ENCODE data around the gene NRG3. TPM values are rescaled to one million over a fixed set of nuclear protein-coding genes. Genes with fewer than 3 reads are reported as not detected.

NRG3 gene
- total RNA-seq, 4 donors from 2014 or later, result 0.20 to 1.1 (median 0.84) TPM; not detected in 1

DNA sequence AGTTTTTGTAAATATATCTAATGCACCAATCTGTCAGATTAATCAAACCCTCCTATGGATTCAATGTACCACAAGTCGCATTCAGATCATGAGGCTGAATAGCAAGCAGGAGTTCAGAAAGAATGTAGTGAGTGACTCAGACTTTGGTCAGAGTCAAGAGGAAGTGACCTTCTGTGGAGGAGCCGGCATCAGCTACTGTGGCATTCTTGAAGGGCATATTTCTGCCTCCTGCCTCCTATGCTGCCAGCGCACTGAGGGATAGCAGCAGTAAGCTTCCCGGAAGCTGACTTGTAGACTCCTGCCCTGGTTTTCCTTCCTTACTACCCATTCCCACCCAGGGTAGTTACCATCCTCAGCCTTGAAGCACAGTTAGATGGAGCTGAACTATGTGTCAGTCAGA lies 867.5 kb downstream of the NRG3 start:
- H3K4me3 ChIP-seq, result no peak overlapping the region
- no peaks in the 10 kb centered on the region for H3K27me3 ChIP-seq
- TF ChIP-seq, protein P1, sequence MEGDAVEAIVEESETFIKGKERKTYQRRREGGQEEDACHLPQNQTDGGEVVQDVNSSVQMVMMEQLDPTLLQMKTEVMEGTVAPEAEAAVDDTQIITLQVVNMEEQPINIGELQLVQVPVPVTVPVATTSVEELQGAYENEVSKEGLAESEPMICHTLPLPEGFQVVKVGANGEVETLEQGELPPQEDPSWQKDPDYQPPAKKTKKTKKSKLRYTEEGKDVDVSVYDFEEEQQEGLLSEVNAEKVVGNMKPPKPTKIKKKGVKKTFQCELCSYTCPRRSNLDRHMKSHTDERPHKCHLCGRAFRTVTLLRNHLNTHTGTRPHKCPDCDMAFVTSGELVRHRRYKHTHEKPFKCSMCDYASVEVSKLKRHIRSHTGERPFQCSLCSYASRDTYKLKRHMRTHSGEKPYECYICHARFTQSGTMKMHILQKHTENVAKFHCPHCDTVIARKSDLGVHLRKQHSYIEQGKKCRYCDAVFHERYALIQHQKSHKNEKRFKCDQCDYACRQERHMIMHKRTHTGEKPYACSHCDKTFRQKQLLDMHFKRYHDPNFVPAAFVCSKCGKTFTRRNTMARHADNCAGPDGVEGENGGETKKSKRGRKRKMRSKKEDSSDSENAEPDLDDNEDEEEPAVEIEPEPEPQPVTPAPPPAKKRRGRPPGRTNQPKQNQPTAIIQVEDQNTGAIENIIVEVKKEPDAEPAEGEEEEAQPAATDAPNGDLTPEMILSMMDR (IDR thresholded peaks at IDR 0.05), result no peak
- H3K9me3 ChIP-seq, result no peaks in the 10 kb centered on the region
- H3K36me3 ChIP-seq, result no peaks in the 10 kb centered on the region
- DNase-seq (ENCODE audit: low spot score in 2 of 2), result no peak
- peaks cover 0 to 10% (median 0%) of the 10 kb centered on the region in 4 donors for H3K4me1 ChIP-seq
- H3K27ac ChIP-seq, result no peak overlapping the region
- 24 to 60% methylated on average over 4 of the region's 4 CpGs for WGBS, 2 donors

DNA sequence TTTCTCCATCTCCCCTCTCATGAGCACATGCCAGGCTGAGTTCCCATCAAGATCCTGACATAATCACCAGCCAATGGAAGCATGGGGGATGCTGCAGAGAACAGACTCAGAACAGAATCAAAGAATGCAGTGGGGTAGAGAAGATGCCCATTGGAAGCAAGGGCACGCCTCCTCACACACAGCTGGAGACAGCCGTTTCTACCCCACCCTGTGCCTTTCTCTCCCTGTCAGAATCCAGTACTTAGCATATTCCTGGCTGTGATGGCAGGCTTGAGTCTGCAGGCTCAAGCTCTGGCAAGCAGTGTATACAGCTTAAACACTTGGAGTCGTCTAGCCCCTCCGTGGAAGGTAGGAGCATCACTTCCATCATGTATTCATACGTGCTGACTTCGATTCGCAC lies 867.9 kb downstream of the NRG3 start:
- H3K4me1 ChIP-seq, result peaks cover 0 to 6% (median 0%) of the 10 kb centered on the region in 4 donors
- no peak for DNase-seq (ENCODE audit: low spot score in 2 of 2)
- H3K27me3 ChIP-seq, result no peaks in the 10 kb centered on the region
- WGBS, 2 donors, result 80 to 89% methylated on average over 7 of the region's 7 CpGs
- H3K27ac ChIP-seq, result no peak overlapping the region
- no peaks in the 10 kb centered on the region for H3K36me3 ChIP-seq
- TF ChIP-seq EP300 (IDR thresholded peaks at IDR 0.05) (no peak), POLR2A (IDR thresholded peaks at IDR 0.05) (no peak)
- TF ChIP-seq, protein P1 (IDR thresholded peaks at IDR 0.05), result no peak
- H3K4me3 ChIP-seq, result no peak overlapping the region
- no peaks in the 10 kb centered on the region for H3K9me3 ChIP-seq

DNA sequence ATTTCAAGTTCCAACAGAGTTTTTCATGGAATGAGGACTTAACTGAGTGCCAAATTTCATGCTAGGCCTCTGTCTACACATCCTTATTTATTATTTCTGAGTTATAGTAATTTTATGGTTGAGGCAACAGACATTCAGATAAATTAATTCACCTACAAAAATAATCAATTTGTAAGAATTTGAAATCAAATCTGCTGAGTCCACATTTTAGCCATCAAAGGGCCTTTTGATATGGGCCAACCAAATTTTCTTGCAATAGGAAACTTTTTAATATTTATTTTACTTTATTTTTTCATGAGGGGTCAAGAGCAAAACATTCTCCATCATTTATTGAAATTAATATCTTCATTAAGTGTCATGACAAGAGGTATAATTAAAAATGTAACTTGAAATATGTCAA lies 875.5 kb downstream of the NRG3 start:
- TF ChIP-seq, protein P1 (IDR thresholded peaks at IDR 0.05), result no peak
- TF ChIP-seq EP300 (IDR thresholded peaks at IDR 0.05), result no peak
- no peaks in the 10 kb centered on the region for H3K4me1 ChIP-seq
- no peak for DNase-seq (ENCODE audit: low spot score in 2 of 2)
- no peaks in the 10 kb centered on the region for H3K36me3 ChIP-seq
- H3K4me3 ChIP-seq, result no peak overlapping the region
- no peaks in the 10 kb centered on the region for H3K9me3 ChIP-seq
- H3K27ac ChIP-seq, result no peak overlapping the region
- H3K27me3 ChIP-seq, result no peaks in the 10 kb centered on the region

DNA sequence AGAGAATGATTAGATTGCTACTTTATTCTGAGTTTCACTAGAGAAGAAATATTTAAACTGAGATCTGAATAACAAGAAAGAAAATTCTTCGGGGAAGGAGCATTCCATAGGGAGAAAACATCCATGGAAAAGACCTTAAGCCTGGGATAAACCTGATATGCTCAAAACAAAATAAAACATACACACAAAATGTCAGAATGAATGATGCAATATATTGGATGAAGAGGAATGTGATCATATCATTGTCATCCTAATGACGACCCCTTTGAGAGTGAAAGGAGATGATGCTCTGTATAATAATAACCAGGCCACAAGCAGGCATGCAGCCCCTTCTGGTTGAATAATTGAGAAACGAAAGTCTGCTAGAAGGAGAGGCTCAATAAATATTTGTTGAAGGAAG lies 882.4 kb downstream of the NRG3 start:
- no peak for TF ChIP-seq POLR2A (IDR thresholded peaks at IDR 0.05)
- TF ChIP-seq, protein P1 (IDR thresholded peaks at IDR 0.05), result no peak
- Histone ChIP-seq H3K4me3 (no peak overlapping the region), H3K27me3 (no peaks in the 10 kb centered on the region), H3K36me3 (no peaks in the 10 kb centered on the region), H3K9me3 (no peaks in the 10 kb centered on the region), H3K27ac (no peak overlapping the region), H3K4me1 (no peaks in the 10 kb centered on the region)
- DNase-seq (ENCODE audit: low spot score in 2 of 2), result no peak
- WGBS, 2 donors, result 64 to 68% methylated on average over 3 of the region's 3 CpGs

DNA sequence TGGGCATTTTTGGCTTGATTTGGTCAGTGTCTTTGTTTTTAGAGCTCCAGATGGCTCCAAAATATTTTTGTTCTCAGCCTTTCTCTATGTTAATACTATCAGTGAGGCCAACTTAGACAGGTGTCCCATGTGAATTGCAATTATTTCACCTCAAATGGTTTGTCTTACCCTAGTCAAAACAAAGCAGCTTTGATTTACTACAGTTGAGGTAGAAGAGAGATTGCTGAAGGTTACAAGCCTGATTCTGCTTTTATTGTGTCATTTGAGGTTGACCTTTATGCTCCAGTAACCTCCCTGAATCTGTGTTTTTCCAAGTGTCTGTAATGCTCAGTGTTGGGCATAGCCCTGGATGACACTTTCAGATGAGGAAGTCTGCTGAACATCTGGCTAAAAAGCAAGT lies 882.9 kb downstream of the NRG3 start:
- Histone ChIP-seq H3K27ac (no peak overlapping the region), H3K9me3 (no peaks in the 10 kb centered on the region), H3K4me1 (no peaks in the 10 kb centered on the region), H3K27me3 (no peaks in the 10 kb centered on the region), H3K36me3 (no peaks in the 10 kb centered on the region), H3K4me3 (no peak overlapping the region)
- no peak for DNase-seq (ENCODE audit: low spot score in 2 of 2)
- TF ChIP-seq POLR2A (IDR thresholded peaks at IDR 0.05) (no peak), EP300 (IDR thresholded peaks at IDR 0.05) (no peak)
- TF ChIP-seq, protein P1 (IDR thresholded peaks at IDR 0.05), result no peak

Data from tibial nerve (tissue), 4 donors.